Panc1 (cell line): ENCODE measurements around the gene SMAD7. TPM values are rescaled to one million over a fixed set of nuclear protein-coding genes. Genes with fewer than 3 reads are reported as not detected.

Source experiments
- ATAC-seq: fragments of 200-7000 bp; cut with Tn5 transposase; 2 replicates; pipeline ENCODE4 v1.9.1; 2020; ENCODE audit warnings: mild to moderate bottlenecking, moderate library complexity
- BruUV-seq: library from RNA; stranded (reverse); fragments of 400-500 nt; replicated peaks from 2 replicates; lab custom pipeline; 2021; lab: Mats Ljungman, UMichigan
- CTCF ChIA-PET: fragments of 300-600 bp; sonication (Branson Sonifier 250); formaldehyde crosslinking; loops from one replicate; lab custom pipeline; 2022; ENCODE audit warnings: antibody characterized with exemption; lab: Charles Lee
- POLR2A ChIA-PET: fragments of 300-600 bp; sonication (Branson Sonifier 250); formaldehyde crosslinking; loops from one replicate; lab custom pipeline; 2022; ENCODE audit warnings: antibody characterized with exemption; lab: Charles Lee
- DNase-seq: peaks from one replicate; pipeline ENCODE4 v3.0.0-alpha.2; 2010; ENCODE audit warnings: low read depth, low spot score
- H3K27ac ChIP-seq: 2 replicates; pipeline ENCODE4 v1.5.1; 2011; ENCODE audit warnings: mild to moderate bottlenecking, low read length, inconsistent platforms
- H3K27me3 ChIP-seq: fragments of 200-500 bp; sonication (Bioruptor generic); 2 replicates; pipeline ENCODE4 v1.6.0; 2014; ENCODE audit warnings: low read length, inconsistent platforms; ENCODE audit not compliant: control insufficient read depth, insufficient read depth
- H3K36me3 ChIP-seq: fragments of 200-500 bp; sonication (Bioruptor generic); 2 replicates; pipeline ENCODE4 v1.5.1; 2014; ENCODE audit warnings: inconsistent platforms, mild to moderate bottlenecking, low read length, moderate library complexity; ENCODE audit not compliant: control insufficient read depth, insufficient read depth
- H3K4me1 ChIP-seq: 2 replicates; pipeline ENCODE4 v1.5.1; 2011; ENCODE audit warnings: inconsistent platforms, mild to moderate bottlenecking, low read length, moderate library complexity; ENCODE audit not compliant: control insufficient read depth, insufficient read depth
- H3K4me3 ChIP-seq, 2 experiments: 2 replicates each; pipeline ENCODE4 v1.5.1; 2011 to 2012; ENCODE audit warnings: low read depth in 2 of 2, low read length in 2 of 2, mild to moderate bottlenecking in 2 of 2, inconsistent platforms in 1 of 2, moderate library complexity in 1 of 2
- H3K9me3 ChIP-seq: fragments of 200-500 bp; sonication (Bioruptor generic); 2 replicates; pipeline ENCODE4 v1.5.1; 2014; ENCODE audit warnings: low read depth, mild to moderate bottlenecking, inconsistent platforms, low read length, moderate library complexity; ENCODE audit not compliant: control insufficient read depth, insufficient read depth
- POLR2AphosphoS5 ChIP-seq: IDR thresholded peaks from 2 replicates; pipeline ENCODE4 v1.6.1; 2012; ENCODE audit warnings: mild to moderate bottlenecking, low read depth, low read length, moderate library complexity
- SIN3A ChIP-seq: IDR thresholded peaks from 2 replicates; pipeline ENCODE4 v1.6.1; 2012; ENCODE audit warnings: low read depth, mild to moderate bottlenecking, low read length, moderate library complexity, borderline replicate concordance; ENCODE audit not compliant: insufficient read depth
- TCF7L2 ChIP-seq: IDR thresholded peaks from 2 replicates; pipeline ENCODE4 v1.6.1; 2011; ENCODE audit warnings: mild to moderate bottlenecking, low read depth, low read length, inconsistent platforms
- in situ Hi-C: cut with HindIII; loops from 2 replicates; pipeline ENCODE4 v1.10.0; 2016; ENCODE audit warnings: low sequenced_read_pairs, low pct_unique_long_range_greater_than_20kb
- intact Hi-C: fragments of 100-400 bp; cut with micrococcal nuclease; formaldehyde crosslinking; loops from one replicate; pipeline ENCODE4 v1.10.0; 2022; ENCODE audit not compliant: unreplicated experiment
- total RNA-seq: library from RNA; stranded (reverse); gene quantifications from one replicate; pipeline ENCODE4 v1.2.1, GENCODE V29; 2021; ENCODE audit not compliant: unreplicated experiment
- TF ChIP-seq, protein P1 (sequence below), 2 experiments: IDR thresholded peaks; 2 replicates each; pipeline ENCODE4 v1.6.1; 2011 to 2012; ENCODE audit warnings: low read depth in 2 of 2, control low read depth in 1 of 2, low read length in 1 of 2, mild to moderate bottlenecking in 1 of 2, moderate library complexity in 1 of 2; ENCODE audit not compliant: insufficient read depth in 1 of 2
- TF ChIP-seq, protein P2 (sequence below): fragments of 450-650 bp; IDR thresholded peaks from 2 replicates; pipeline ENCODE4 v1.5.1; 2017; ENCODE audit warnings: mild to moderate bottlenecking

SMAD7 gene
- total RNA-seq, 1 experiment from 2014 or later = 21.3 TPM

DNA sequence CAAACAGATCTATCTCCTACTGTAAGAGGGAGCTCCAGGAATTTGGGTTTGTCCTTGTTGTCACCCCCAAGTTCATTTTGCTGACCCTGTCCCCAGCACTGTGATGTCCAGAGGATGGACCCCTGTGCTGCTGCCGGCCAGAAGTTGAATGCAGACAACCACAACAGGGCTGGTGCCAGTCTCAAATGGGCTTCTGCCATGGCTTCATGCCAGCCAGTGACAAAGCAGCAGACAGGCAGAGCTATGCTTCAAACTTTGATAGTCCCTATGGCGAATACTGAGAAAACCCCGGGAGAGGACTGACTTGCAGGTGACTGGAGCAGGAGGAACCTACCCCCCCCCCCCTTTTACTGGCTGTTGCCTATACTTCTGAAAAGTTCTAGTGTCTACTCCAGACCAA is 3.2 kb downstream of the SMAD7 start:
- Histone ChIP-seq H3K9me3 (no peaks in the 10 kb centered on the region), H3K4me3 (peak overlapping the region; percentile 81 to 94), H3K27ac (peak overlapping the region; percentile 90), H3K27me3 (no peaks in the 10 kb centered on the region), H3K4me1 (peaks cover 39% of the 10 kb centered on the region), H3K36me3 (peaks cover 2% of the 10 kb centered on the region; the same call in 1 of the 2 replicates)
- DNase-seq (no peak), ATAC-seq (no peak)
- TF ChIP-seq TCF7L2 = no peak
- TF ChIP-seq SIN3A = no peak
- TF ChIP-seq, protein P1, sequence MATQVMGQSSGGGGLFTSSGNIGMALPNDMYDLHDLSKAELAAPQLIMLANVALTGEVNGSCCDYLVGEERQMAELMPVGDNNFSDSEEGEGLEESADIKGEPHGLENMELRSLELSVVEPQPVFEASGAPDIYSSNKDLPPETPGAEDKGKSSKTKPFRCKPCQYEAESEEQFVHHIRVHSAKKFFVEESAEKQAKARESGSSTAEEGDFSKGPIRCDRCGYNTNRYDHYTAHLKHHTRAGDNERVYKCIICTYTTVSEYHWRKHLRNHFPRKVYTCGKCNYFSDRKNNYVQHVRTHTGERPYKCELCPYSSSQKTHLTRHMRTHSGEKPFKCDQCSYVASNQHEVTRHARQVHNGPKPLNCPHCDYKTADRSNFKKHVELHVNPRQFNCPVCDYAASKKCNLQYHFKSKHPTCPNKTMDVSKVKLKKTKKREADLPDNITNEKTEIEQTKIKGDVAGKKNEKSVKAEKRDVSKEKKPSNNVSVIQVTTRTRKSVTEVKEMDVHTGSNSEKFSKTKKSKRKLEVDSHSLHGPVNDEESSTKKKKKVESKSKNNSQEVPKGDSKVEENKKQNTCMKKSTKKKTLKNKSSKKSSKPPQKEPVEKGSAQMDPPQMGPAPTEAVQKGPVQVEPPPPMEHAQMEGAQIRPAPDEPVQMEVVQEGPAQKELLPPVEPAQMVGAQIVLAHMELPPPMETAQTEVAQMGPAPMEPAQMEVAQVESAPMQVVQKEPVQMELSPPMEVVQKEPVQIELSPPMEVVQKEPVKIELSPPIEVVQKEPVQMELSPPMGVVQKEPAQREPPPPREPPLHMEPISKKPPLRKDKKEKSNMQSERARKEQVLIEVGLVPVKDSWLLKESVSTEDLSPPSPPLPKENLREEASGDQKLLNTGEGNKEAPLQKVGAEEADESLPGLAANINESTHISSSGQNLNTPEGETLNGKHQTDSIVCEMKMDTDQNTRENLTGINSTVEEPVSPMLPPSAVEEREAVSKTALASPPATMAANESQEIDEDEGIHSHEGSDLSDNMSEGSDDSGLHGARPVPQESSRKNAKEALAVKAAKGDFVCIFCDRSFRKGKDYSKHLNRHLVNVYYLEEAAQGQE (IDR thresholded peaks at IDR 0.05; ENCODE audit: insufficient read depth in 1 of 2, low read depth in 2 of 2, low read length in 1 of 2) = no peak
- no peak for TF ChIP-seq POLR2AphosphoS5
- TF ChIP-seq, protein P2, sequence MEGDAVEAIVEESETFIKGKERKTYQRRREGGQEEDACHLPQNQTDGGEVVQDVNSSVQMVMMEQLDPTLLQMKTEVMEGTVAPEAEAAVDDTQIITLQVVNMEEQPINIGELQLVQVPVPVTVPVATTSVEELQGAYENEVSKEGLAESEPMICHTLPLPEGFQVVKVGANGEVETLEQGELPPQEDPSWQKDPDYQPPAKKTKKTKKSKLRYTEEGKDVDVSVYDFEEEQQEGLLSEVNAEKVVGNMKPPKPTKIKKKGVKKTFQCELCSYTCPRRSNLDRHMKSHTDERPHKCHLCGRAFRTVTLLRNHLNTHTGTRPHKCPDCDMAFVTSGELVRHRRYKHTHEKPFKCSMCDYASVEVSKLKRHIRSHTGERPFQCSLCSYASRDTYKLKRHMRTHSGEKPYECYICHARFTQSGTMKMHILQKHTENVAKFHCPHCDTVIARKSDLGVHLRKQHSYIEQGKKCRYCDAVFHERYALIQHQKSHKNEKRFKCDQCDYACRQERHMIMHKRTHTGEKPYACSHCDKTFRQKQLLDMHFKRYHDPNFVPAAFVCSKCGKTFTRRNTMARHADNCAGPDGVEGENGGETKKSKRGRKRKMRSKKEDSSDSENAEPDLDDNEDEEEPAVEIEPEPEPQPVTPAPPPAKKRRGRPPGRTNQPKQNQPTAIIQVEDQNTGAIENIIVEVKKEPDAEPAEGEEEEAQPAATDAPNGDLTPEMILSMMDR = no peak
- in situ Hi-C loops = no loop called here
- POLR2A ChIA-PET = no interaction called here
- intact Hi-C loops = loop anchor here (10.0 kb wide), 1 partner anchor 273 kb away; no protein-coding TSS in a partner anchor
- BruUV-seq = no TSS peak
- CTCF ChIA-PET = no interaction called here

DNA sequence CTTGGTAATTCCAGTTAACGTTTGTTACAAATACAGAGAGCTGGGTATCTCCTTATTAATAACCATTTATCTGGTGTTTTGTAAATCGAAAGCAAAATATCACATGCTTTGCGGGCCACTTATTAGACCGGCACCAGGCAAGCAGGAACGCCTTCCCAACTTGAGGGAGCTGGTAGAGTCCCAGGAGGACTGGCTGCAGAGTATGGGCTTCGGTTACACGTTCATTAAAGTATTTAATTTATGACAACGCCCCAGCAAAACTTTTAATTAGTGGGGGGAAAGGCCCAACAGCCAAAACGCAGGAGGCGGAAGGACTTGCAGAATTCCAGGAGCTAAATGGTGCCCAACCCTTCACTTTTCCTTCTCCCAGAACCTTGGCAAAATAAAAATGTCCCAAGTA is 3.7 kb downstream of the SMAD7 start:
- in situ Hi-C loops (no loop called here), intact Hi-C loops (loop anchor here (10.0 kb wide), 1 partner anchor 272 kb away; no protein-coding TSS in a partner anchor)
- no peak for TF ChIP-seq TCF7L2
- no peak for TF ChIP-seq POLR2AphosphoS5
- no TSS peak for BruUV-seq
- H3K4me1 ChIP-seq = peaks cover 44% of the 10 kb centered on the region
- DNase-seq = no peak
- H3K27me3 ChIP-seq = no peaks in the 10 kb centered on the region
- no peak for ATAC-seq
- H3K36me3 ChIP-seq = peaks cover 2% of the 10 kb centered on the region; the same call in 1 of the 2 replicates
- ChIA-PET CTCF (no interaction called here), POLR2A (no interaction called here)
- H3K27ac ChIP-seq = peak overlapping the region; percentile 90
- no peaks in the 10 kb centered on the region for H3K9me3 ChIP-seq
- peak overlapping the region; percentile 81 to 94 for H3K4me3 ChIP-seq

DNA sequence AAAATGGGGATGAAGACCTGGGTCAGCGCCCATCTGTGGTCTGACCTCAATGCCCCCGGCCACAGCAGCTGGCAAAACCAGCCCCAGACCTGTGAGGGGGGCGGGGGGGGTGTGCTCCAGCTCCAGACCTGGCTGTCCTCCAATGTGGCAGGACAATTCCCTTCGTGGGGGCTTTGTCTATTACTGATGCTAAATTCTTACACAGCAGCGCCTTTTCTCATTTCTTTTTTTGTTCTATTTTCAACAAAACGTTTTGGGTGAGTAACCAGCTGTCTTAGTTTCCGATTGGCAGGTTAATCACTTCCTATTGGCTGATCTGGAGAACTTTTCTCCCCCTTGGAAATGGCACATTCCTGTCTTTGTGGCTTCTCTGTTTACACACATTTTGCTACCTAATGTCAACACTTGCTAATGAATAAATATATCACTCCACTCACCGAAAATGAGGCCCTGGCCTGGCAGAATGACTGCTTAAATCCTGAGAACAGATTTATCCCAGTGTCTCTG is 4.4 kb downstream of the SMAD7 start:
- POLR2A ChIA-PET = no interaction called here
- Histone ChIP-seq H3K27ac (peak overlapping the region; percentile 90), H3K4me3 (peak overlapping the region; percentile 81 to 94), H3K4me1 (peaks cover 51% of the 10 kb centered on the region), H3K27me3 (no peaks in the 10 kb centered on the region), H3K9me3 (no peaks in the 10 kb centered on the region), H3K36me3 (peaks cover 2% of the 10 kb centered on the region; the same call in 1 of the 2 replicates)
- CTCF ChIA-PET = no interaction called here
- BruUV-seq = no TSS peak
- intact Hi-C loops = loop anchor here (10.0 kb wide), 1 partner anchor 272 kb away; no protein-coding TSS in a partner anchor
- in situ Hi-C loops = no loop called here
- ATAC-seq = no peak
- no peak for TF ChIP-seq POLR2AphosphoS5
- TF ChIP-seq, protein P1 (IDR thresholded peaks at IDR 0.05; ENCODE audit: insufficient read depth in 1 of 2, low read depth in 2 of 2, low read length in 1 of 2) = no peak
- no peak for TF ChIP-seq TCF7L2
- TF ChIP-seq, protein P2 = no peak
- TF ChIP-seq SIN3A = no peak
- DNase-seq = no peak
